Mammary epithelial cell (primary cell): ENCODE data around the gene KCTD20.

Experiments
- CTCF ChIP-seq, 2 donors: IDR thresholded peaks in 1 of 2; conservative IDR thresholded peaks in 1 of 2; 2 replicates each; pipeline ENCODE4 v1.5.1; 2011 to 2012; ENCODE audit warnings: inconsistent platforms in 2 of 2, low read length in 2 of 2, mild to moderate bottlenecking in 2 of 2, control low read depth in 1 of 2, low read depth in 1 of 2; ENCODE audit not compliant: insufficient read depth in 1 of 2; ENCODE audit errors: extremely low read depth in 1 of 2
- EZH2 ChIP-seq: IDR thresholded peaks from 2 replicates; pipeline ENCODE4 v1.6.1; 2012; ENCODE audit warnings: low read length, inconsistent platforms, borderline replicate concordance

DNA sequence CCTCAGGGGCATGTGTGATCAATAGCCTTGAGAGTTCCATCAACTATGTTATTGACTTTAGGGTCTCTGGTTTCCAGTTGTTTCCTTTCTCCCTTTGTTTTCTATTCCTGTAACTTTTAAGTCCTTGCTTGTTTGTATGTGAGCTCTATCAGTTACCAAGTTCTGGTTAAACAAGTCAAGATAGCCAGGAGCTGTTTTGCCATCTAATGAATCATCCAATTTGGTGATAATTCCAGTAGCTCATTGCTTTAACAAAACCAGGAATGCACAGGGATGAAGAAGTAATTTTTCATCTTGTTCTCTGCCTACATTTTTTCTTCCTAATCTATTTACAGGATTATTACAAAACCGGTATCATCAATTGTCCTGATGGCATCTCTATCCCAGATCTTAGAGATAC, 36.5 kb downstream of the KCTD20 start:
- TF ChIP-seq CTCF (conservative IDR thresholded peaks at IDR 0.05 in 1 of 2, IDR thresholded peaks at IDR 0.05 in 1 of 2; ENCODE audit: extremely low read depth in 1 of 2, insufficient read depth in 1 of 2, low read depth in 1 of 2, low read length in 2 of 2) = no peak
- TF ChIP-seq EZH2 = no peak
